ENCODE data around the gene LAMA3.

LAMA3 gene

GRCh38 chr18:23938043-23938756 lies 248.9 kb downstream of the LAMA3 start:
- no peak overlapping the region for H3K9ac ChIP-seq (ENCODE audit: low read depth, low read length)
- H3K79me2 ChIP-seq (ENCODE audit: insufficient read depth, low read length): no peaks in the 10 kb centered on the region
- no peak overlapping the region for H3K4me3 ChIP-seq (ENCODE audit: low read depth in 1 of 2, low read length in 2 of 2)
- H3K27me3 ChIP-seq (ENCODE audit: insufficient read depth, low read length, poor library complexity): no peaks in the 10 kb centered on the region
- peaks cover 26% of the 10 kb centered on the region for H3K4me1 ChIP-seq (ENCODE audit: insufficient read depth, low read length)
- DNase-seq: peak; percentile 30
- TF ChIP-seq EZH2 (IDR thresholded peaks at IDR 0.05; ENCODE audit: borderline replicate concordance, low read depth, low read length, severe bottlenecking) (no peak), CTCF (IDR thresholded peaks at IDR 0.05; ENCODE audit: borderline replicate concordance, extremely low read depth, low read length, poor library complexity, severe bottlenecking) (no peak)
- no peaks in the 10 kb centered on the region for H4K20me1 ChIP-seq (ENCODE audit: insufficient read depth, low read length)
- no peaks in the 10 kb centered on the region for H3K36me3 ChIP-seq (ENCODE audit: insufficient read depth, low read length)
- no peaks in the 10 kb centered on the region for H3K9me3 ChIP-seq (ENCODE audit: insufficient read depth, low read length, severe bottlenecking)
- no peak overlapping the region for H2AFZ ChIP-seq (ENCODE audit: low read depth, low read length)
- ATAC-seq (ENCODE audit: insufficient read depth, low read depth): peak; percentile 58; the same call in 2 of the 3 replicates
- no peak overlapping the region for H3K4me2 ChIP-seq (ENCODE audit: insufficient read depth, low read length)
- no peak overlapping the region for H3K27ac ChIP-seq (ENCODE audit: low read length)

DNA sequence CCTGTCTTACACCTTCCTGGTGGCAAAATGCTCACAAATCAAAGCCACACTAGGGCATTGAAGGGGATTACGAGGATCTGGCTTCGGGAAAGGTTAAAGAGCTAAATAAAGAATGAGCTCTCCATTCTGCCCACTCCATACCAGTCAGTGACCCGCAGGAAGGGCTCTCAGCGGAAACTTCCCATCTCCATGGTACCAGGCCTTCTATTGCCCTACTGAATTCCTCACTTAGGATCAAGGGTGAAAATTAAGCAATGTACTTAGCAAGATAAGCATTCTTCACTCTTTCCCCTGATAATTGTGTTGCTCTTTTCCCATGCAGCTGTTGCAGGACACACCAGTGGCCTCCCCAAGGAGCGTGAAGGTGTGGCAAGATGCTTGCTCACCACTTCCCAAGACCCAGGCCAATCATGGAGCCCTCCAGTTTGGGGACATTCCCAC lies 249.7 kb downstream of the LAMA3 start:
- H2AFZ ChIP-seq (ENCODE audit: low read depth, low read length): no peak overlapping the region
- no peak overlapping the region for H3K4me3 ChIP-seq (ENCODE audit: low read depth in 1 of 2, low read length in 2 of 2)
- TF ChIP-seq CTCF (IDR thresholded peaks at IDR 0.05; ENCODE audit: borderline replicate concordance, extremely low read depth, low read length, poor library complexity, severe bottlenecking) (no peak), EZH2 (IDR thresholded peaks at IDR 0.05; ENCODE audit: borderline replicate concordance, low read depth, low read length, severe bottlenecking) (no peak)

GRCh38 chr18:23939366-23939765 lies 250.1 kb downstream of the LAMA3 start:
- Histone ChIP-seq H3K4me2 (ENCODE audit: insufficient read depth, low read length) (no peak overlapping the region), H3K36me3 (ENCODE audit: insufficient read depth, low read length) (no peaks in the 10 kb centered on the region), H3K4me3 (ENCODE audit: low read depth in 1 of 2, low read length in 2 of 2) (no peak overlapping the region), H2AFZ (ENCODE audit: low read depth, low read length) (no peak overlapping the region), H4K20me1 (ENCODE audit: insufficient read depth, low read length) (no peaks in the 10 kb centered on the region), H3K79me2 (ENCODE audit: insufficient read depth, low read length) (no peaks in the 10 kb centered on the region), H3K9me3 (ENCODE audit: insufficient read depth, low read length, severe bottlenecking) (no peaks in the 10 kb centered on the region), H3K4me1 (ENCODE audit: insufficient read depth, low read length) (peaks cover 26% of the 10 kb centered on the region), H3K27me3 (ENCODE audit: insufficient read depth, low read length, poor library complexity) (no peaks in the 10 kb centered on the region), H3K27ac (ENCODE audit: low read length) (no peak overlapping the region), H3K9ac (ENCODE audit: low read depth, low read length) (no peak overlapping the region)
- no peak for ATAC-seq (ENCODE audit: insufficient read depth, low read depth)
- no peak for DNase-seq
- TF ChIP-seq CTCF (IDR thresholded peaks at IDR 0.05; ENCODE audit: borderline replicate concordance, extremely low read depth, low read length, poor library complexity, severe bottlenecking) (no peak), EZH2 (IDR thresholded peaks at IDR 0.05; ENCODE audit: borderline replicate concordance, low read depth, low read length, severe bottlenecking) (no peak)

More for the DNA sequence above, 249.7 kb downstream of the LAMA3 start:
- H3K79me2 ChIP-seq (ENCODE audit: insufficient read depth, low read length): no peaks in the 10 kb centered on the region
- no peak for ATAC-seq (ENCODE audit: insufficient read depth, low read depth)
- no peak for DNase-seq
- no peak overlapping the region for H3K27ac ChIP-seq (ENCODE audit: low read length)
- H3K4me2 ChIP-seq (ENCODE audit: insufficient read depth, low read length): no peak overlapping the region
- H4K20me1 ChIP-seq (ENCODE audit: insufficient read depth, low read length): no peaks in the 10 kb centered on the region
- no peaks in the 10 kb centered on the region for H3K36me3 ChIP-seq (ENCODE audit: insufficient read depth, low read length)
- no peak overlapping the region for H3K9ac ChIP-seq (ENCODE audit: low read depth, low read length)
- no peaks in the 10 kb centered on the region for H3K27me3 ChIP-seq (ENCODE audit: insufficient read depth, low read length, poor library complexity)
- H3K9me3 ChIP-seq (ENCODE audit: insufficient read depth, low read length, severe bottlenecking): no peaks in the 10 kb centered on the region
- H3K4me1 ChIP-seq (ENCODE audit: insufficient read depth, low read length): peaks cover 26% of the 10 kb centered on the region

Data from DND-41 (cell line).